Panc1 (cell line): ENCODE data around the gene LAMA5. TPM values are rescaled to one million over a fixed set of nuclear protein-coding genes. Genes with fewer than 3 reads are reported as not detected.

Experiments
- ATAC-seq: fragments of 200-7000 bp; cut with Tn5 transposase; 2 replicates; pipeline ENCODE4 v1.9.1; 2020; ENCODE audit warnings: mild to moderate bottlenecking, moderate library complexity
- BruUV-seq: library from RNA; stranded (reverse); fragments of 400-500 nt; replicated peaks from 2 replicates; lab custom pipeline; 2021; lab: Mats Ljungman, UMichigan
- CTCF ChIA-PET: fragments of 300-600 bp; sonication (Branson Sonifier 250); formaldehyde crosslinking; loops from one replicate; lab custom pipeline; 2022; ENCODE audit warnings: antibody characterized with exemption; lab: Charles Lee
- POLR2A ChIA-PET: fragments of 300-600 bp; sonication (Branson Sonifier 250); formaldehyde crosslinking; loops from one replicate; lab custom pipeline; 2022; ENCODE audit warnings: antibody characterized with exemption; lab: Charles Lee
- DNase-seq: peaks from one replicate; pipeline ENCODE4 v3.0.0-alpha.2; 2010; ENCODE audit warnings: low read depth, low spot score
- H3K27ac ChIP-seq: 2 replicates; pipeline ENCODE4 v1.5.1; 2011; ENCODE audit warnings: mild to moderate bottlenecking, low read length, inconsistent platforms
- H3K27me3 ChIP-seq: fragments of 200-500 bp; sonication (Bioruptor generic); 2 replicates; pipeline ENCODE4 v1.6.0; 2014; ENCODE audit warnings: low read length, inconsistent platforms; ENCODE audit not compliant: control insufficient read depth, insufficient read depth
- H3K36me3 ChIP-seq: fragments of 200-500 bp; sonication (Bioruptor generic); 2 replicates; pipeline ENCODE4 v1.5.1; 2014; ENCODE audit warnings: inconsistent platforms, mild to moderate bottlenecking, low read length, moderate library complexity; ENCODE audit not compliant: control insufficient read depth, insufficient read depth
- H3K4me1 ChIP-seq: 2 replicates; pipeline ENCODE4 v1.5.1; 2011; ENCODE audit warnings: inconsistent platforms, mild to moderate bottlenecking, low read length, moderate library complexity; ENCODE audit not compliant: control insufficient read depth, insufficient read depth
- H3K4me3 ChIP-seq, 2 experiments: 2 replicates each; pipeline ENCODE4 v1.5.1; 2011 to 2012; ENCODE audit warnings: low read depth in 2 of 2, low read length in 2 of 2, mild to moderate bottlenecking in 2 of 2, inconsistent platforms in 1 of 2, moderate library complexity in 1 of 2
- H3K9me3 ChIP-seq: fragments of 200-500 bp; sonication (Bioruptor generic); 2 replicates; pipeline ENCODE4 v1.5.1; 2014; ENCODE audit warnings: low read depth, mild to moderate bottlenecking, inconsistent platforms, low read length, moderate library complexity; ENCODE audit not compliant: control insufficient read depth, insufficient read depth
- CTCF ChIP-seq: fragments of 450-650 bp; IDR thresholded peaks from 2 replicates; pipeline ENCODE4 v1.5.1; 2017; ENCODE audit warnings: mild to moderate bottlenecking
- POLR2AphosphoS5 ChIP-seq: IDR thresholded peaks from 2 replicates; pipeline ENCODE4 v1.6.1; 2012; ENCODE audit warnings: mild to moderate bottlenecking, low read depth, low read length, moderate library complexity
- REST ChIP-seq, 2 experiments: IDR thresholded peaks; 2 replicates each; pipeline ENCODE4 v1.6.1; 2011 to 2012; ENCODE audit warnings: low read depth in 2 of 2, control low read depth in 1 of 2, low read length in 1 of 2, mild to moderate bottlenecking in 1 of 2, moderate library complexity in 1 of 2; ENCODE audit not compliant: insufficient read depth in 1 of 2
- SIN3A ChIP-seq: IDR thresholded peaks from 2 replicates; pipeline ENCODE4 v1.6.1; 2012; ENCODE audit warnings: low read depth, mild to moderate bottlenecking, low read length, moderate library complexity, borderline replicate concordance; ENCODE audit not compliant: insufficient read depth
- TCF7L2 ChIP-seq: IDR thresholded peaks from 2 replicates; pipeline ENCODE4 v1.6.1; 2011; ENCODE audit warnings: mild to moderate bottlenecking, low read depth, low read length, inconsistent platforms
- in situ Hi-C: cut with HindIII; loops from 2 replicates; pipeline ENCODE4 v1.10.0; 2016; ENCODE audit warnings: low sequenced_read_pairs, low pct_unique_long_range_greater_than_20kb
- intact Hi-C: fragments of 100-400 bp; cut with micrococcal nuclease; formaldehyde crosslinking; loops from one replicate; pipeline ENCODE4 v1.10.0; 2022; ENCODE audit not compliant: unreplicated experiment
- total RNA-seq: library from RNA; stranded (reverse); gene quantifications from one replicate; pipeline ENCODE4 v1.2.1, GENCODE V29; 2021; ENCODE audit not compliant: unreplicated experiment

LAMA5 gene
- total RNA-seq, 1 experiment from 2014 or later: 497 TPM

DNA sequence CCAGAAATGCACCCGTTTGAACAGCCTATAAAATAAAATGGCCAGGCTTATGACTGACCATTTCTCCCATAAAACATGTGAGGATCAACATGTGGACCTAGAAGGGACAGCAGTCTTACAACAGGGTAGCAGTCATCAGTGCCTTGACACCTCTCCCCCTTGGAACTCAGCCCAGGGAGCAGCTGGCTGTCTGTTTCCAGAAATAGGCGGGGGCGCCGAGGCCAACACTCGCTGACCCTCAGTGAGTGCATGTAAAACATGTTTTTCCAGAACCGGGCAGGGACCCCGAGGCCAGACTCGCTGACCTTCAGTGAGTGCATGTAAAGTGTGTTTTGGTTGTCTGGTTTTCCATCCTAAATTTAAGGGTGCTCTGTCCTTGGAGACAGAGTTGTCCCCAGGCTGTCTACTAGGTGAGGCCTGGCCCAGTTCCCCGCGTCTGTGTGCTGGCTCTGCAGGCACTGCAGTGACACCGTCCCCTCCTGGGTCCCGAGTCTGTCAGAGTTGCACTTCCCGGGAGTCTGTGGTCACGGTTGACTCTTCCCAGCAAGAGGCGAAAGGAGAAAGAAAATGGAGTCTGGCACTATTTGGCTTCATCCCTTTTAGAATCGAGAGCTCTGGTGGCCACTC is 84.1 kb downstream of the LAMA5 start:
- Histone ChIP-seq H3K27me3 (no peaks in the 10 kb centered on the region), H3K4me1 (no peaks in the 10 kb centered on the region), H3K4me3 (no peak overlapping the region), H3K36me3 (peaks cover 5% of the 10 kb centered on the region; the same call in 1 of the 2 replicates), H3K27ac (no peak overlapping the region), H3K9me3 (no peaks in the 10 kb centered on the region)
- POLR2A ChIA-PET: no interaction called here
- BruUV-seq: no TSS peak
- in situ Hi-C loops (no loop called here), intact Hi-C loops (no loop called here)
- ATAC-seq (no peak), DNase-seq (no peak)
- CTCF ChIA-PET: no interaction called here
- TF ChIP-seq CTCF (no peak), SIN3A (no peak), REST (IDR thresholded peaks at IDR 0.05; ENCODE audit: insufficient read depth in 1 of 2, low read depth in 2 of 2, low read length in 1 of 2) (no peak), POLR2AphosphoS5 (no peak), TCF7L2 (no peak)

DNA sequence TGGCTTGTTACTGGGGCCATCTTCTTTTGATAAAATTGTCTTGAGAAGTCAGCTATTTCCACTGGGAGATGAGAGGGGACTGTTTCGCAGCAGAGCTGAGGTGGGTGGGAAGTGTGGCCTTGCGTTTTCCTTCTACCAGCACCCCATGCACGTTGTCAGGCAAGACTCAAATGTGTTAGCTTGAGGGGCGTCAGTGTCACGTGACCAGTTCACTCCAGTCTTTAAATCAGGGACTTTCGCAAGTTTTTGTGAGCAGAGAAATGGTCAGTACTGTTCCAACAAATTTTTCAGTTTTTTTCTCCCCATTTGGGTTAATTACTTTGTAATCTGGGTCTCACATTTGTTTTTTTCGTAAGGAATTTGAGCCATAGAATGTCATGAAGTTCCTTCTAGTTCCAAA is 85.0 kb downstream of the LAMA5 start:
- BruUV-seq: no TSS peak
- intact Hi-C loops (no loop called here), in situ Hi-C loops (no loop called here)
- Histone ChIP-seq H3K9me3 (no peaks in the 10 kb centered on the region), H3K27me3 (no peaks in the 10 kb centered on the region), H3K27ac (no peak overlapping the region), H3K36me3 (peaks cover 5% of the 10 kb centered on the region; the same call in 1 of the 2 replicates), H3K4me3 (no peak overlapping the region), H3K4me1 (no peaks in the 10 kb centered on the region)
- ATAC-seq: no peak
- TF ChIP-seq SIN3A: no peak
- no peak for TF ChIP-seq POLR2AphosphoS5
- TF ChIP-seq TCF7L2: no peak
- POLR2A ChIA-PET: no interaction called here
- CTCF ChIA-PET: no interaction called here
- no peak for DNase-seq
